IMR-90 (cell line): ENCODE results near the gene DNAH17. TPM values are rescaled to one million over a fixed set of nuclear protein-coding genes. Genes with fewer than 3 reads are reported as not detected.

Experiments
- ATAC-seq: fragments of 200-7000 bp; cut with Tn5 transposase; 2 replicates; pipeline ENCODE4 v1.9.1; 2020; ENCODE audit warnings: low read depth, mild to moderate bottlenecking, moderate library complexity
- BruUV-seq: library from RNA; stranded (reverse); fragments of 400-500 nt; replicated peaks from 2 replicates; lab custom pipeline; 2021; lab: Mats Ljungman, UMichigan
- CTCF ChIA-PET: fragments of 300-600 bp; formaldehyde crosslinking; extraction: SDS; loops from one replicate; lab custom pipeline; 2021; ENCODE audit warnings: antibody characterized with exemption; lab: Yijun Ruan, JAX
- POLR2A ChIA-PET: fragments of 300-600 bp; sonication (Branson Sonifier 250); formaldehyde crosslinking; loops from one replicate; lab custom pipeline; 2022; ENCODE audit warnings: antibody characterized with exemption; ENCODE audit not compliant: unreplicated experiment; lab: Charles Lee
- DNase-seq: peaks from one replicate; pipeline ENCODE4 v3.0.0; 2013
- H2AFZ ChIP-seq: replicated peaks from 2 replicates; pipeline ENCODE3; 2013; ENCODE audit warnings: low read length, mild to moderate bottlenecking; ENCODE audit not compliant: poor library complexity
- H2AK5ac ChIP-seq: 2 replicates; pipeline ENCODE4 v1.6.1; 2013; ENCODE audit warnings: low read depth, low read length, inconsistent platforms
- H2AK9ac ChIP-seq: replicated peaks from 2 replicates; pipeline ENCODE3; 2013; ENCODE audit warnings: mild to moderate bottlenecking, low read depth, low read length, moderate library complexity; ENCODE audit not compliant: poor library complexity
- H2BK120ac ChIP-seq: 2 replicates; pipeline ENCODE4 v1.6.1; 2013; ENCODE audit warnings: low read depth, low read length, inconsistent platforms
- H2BK15ac ChIP-seq: 3 replicates; pipeline ENCODE4 v1.6.1; 2013; ENCODE audit warnings: low read depth, low read length, inconsistent platforms
- H2BK20ac ChIP-seq: 2 replicates; pipeline ENCODE4 v1.6.1; 2013; ENCODE audit warnings: low read depth, mild to moderate bottlenecking, inconsistent platforms, low read length, moderate library complexity
- H2BK5ac ChIP-seq: 2 replicates; pipeline ENCODE4 v1.6.1; 2013; ENCODE audit warnings: mild to moderate bottlenecking, low read depth, low read length, inconsistent platforms; ENCODE audit not compliant: poor library complexity, severe bottlenecking
- H3K14ac ChIP-seq: replicated peaks from 2 replicates; pipeline ENCODE4 v1.6.1; 2013; ENCODE audit warnings: low read depth, low read length, inconsistent platforms
- H3K18ac ChIP-seq: 2 replicates; pipeline ENCODE4 v1.6.1; 2013; ENCODE audit warnings: low read depth, low read length, control low read depth
- H3K23ac ChIP-seq: 2 replicates; pipeline ENCODE4 v1.6.1; 2013; ENCODE audit warnings: low read depth, low read length, inconsistent platforms
- H3K27ac ChIP-seq: 2 replicates; pipeline ENCODE4 v1.5.1; 2013; ENCODE audit warnings: mild to moderate bottlenecking, control low read depth, low read length; ENCODE audit not compliant: insufficient read depth
- H3K27me3 ChIP-seq: 2 replicates; pipeline ENCODE4 v1.6.1; 2013; ENCODE audit warnings: low read length; ENCODE audit not compliant: control insufficient read depth, insufficient read depth
- H3K36me3 ChIP-seq: 2 replicates; pipeline ENCODE4 v1.6.1; 2013; ENCODE audit warnings: low read length, mixed read lengths; ENCODE audit not compliant: control insufficient read depth, insufficient read depth
- H3K4ac ChIP-seq: 2 replicates; pipeline ENCODE4 v1.6.1; 2013; ENCODE audit warnings: low read depth, low read length, inconsistent platforms
- H3K4me1 ChIP-seq: 2 replicates; pipeline ENCODE4 v1.6.1; 2013; ENCODE audit warnings: low read length, mixed read lengths; ENCODE audit not compliant: control insufficient read depth, insufficient read depth
- H3K4me2 ChIP-seq: 2 replicates; pipeline ENCODE4 v1.6.1; 2013; ENCODE audit warnings: low read depth, mild to moderate bottlenecking, control low read depth, low read length, moderate library complexity
- H3K4me3 ChIP-seq: 2 replicates; pipeline ENCODE4 v1.5.1; 2013; ENCODE audit warnings: low read depth, mild to moderate bottlenecking, control low read depth, low read length, moderate library complexity; ENCODE audit not compliant: insufficient read depth
- H3K56ac ChIP-seq: 2 replicates; pipeline ENCODE4 v1.6.1; 2013; ENCODE audit warnings: low read length, inconsistent platforms; ENCODE audit not compliant: insufficient read depth; ENCODE audit errors: extremely low read depth
- H3K79me1 ChIP-seq, 2 experiments: 2 replicates each; pipeline ENCODE4 v1.6.1; 2013; ENCODE audit warnings: low read length in 2 of 2, inconsistent platforms in 1 of 2, low read depth in 1 of 2
- H3K9ac ChIP-seq: 2 replicates; pipeline ENCODE4 v1.6.1; 2013; ENCODE audit warnings: low read depth, low read length, control low read depth
- H3K9me1 ChIP-seq: 2 replicates; pipeline ENCODE4 v1.6.1; 2013; ENCODE audit warnings: low read length, inconsistent platforms; ENCODE audit not compliant: insufficient read depth
- H3K9me3 ChIP-seq: 2 replicates; pipeline ENCODE4 v1.6.1; 2013; ENCODE audit warnings: low read length; ENCODE audit not compliant: control insufficient read depth, insufficient read depth
- H4K20me1 ChIP-seq: 2 replicates; pipeline ENCODE4 v1.6.1; 2013; ENCODE audit warnings: low read length, inconsistent platforms; ENCODE audit not compliant: insufficient read depth
- H4K5ac ChIP-seq: 2 replicates; pipeline ENCODE4 v1.6.1; 2013; ENCODE audit warnings: mild to moderate bottlenecking, low read depth, low read length, control low read depth
- H4K8ac ChIP-seq, 2 experiments: 2 replicates each; pipeline ENCODE4 v1.6.1; 2013; ENCODE audit warnings: low read depth in 2 of 2, low read length in 2 of 2, control low read depth in 1 of 2, inconsistent platforms in 1 of 2
- H4K91ac ChIP-seq: 2 replicates; pipeline ENCODE4 v1.6.1; 2013; ENCODE audit warnings: low read depth, low read length, inconsistent platforms; ENCODE audit not compliant: insufficient read depth
- BHLHE40 ChIP-seq: fragments of 150-350 bp; IDR thresholded peaks from 2 replicates; pipeline ENCODE4 v1.6.1; 2016; ENCODE audit warnings: mild to moderate bottlenecking, low read depth, low read length
- CEBPB ChIP-seq: IDR thresholded peaks from 2 replicates; pipeline ENCODE4 v1.6.1; 2012; ENCODE audit warnings: low read depth, low read length, improper control_type of control experiment
- FOS ChIP-seq: fragments of 150-350 bp; IDR thresholded peaks from 2 replicates; pipeline ENCODE4 v1.6.1; 2016; ENCODE audit warnings: low read depth, low read length
- MAFK ChIP-seq: IDR thresholded peaks from 2 replicates; pipeline ENCODE4 v1.6.1; 2012; ENCODE audit warnings: low read depth, low read length, improper control_type of control experiment
- MAZ ChIP-seq: IDR thresholded peaks from 2 replicates; pipeline ENCODE4 v1.6.1; 2012; ENCODE audit warnings: low read depth, mild to moderate bottlenecking, low read length, improper control_type of control experiment, moderate library complexity, borderline replicate concordance
- MXI1 ChIP-seq: IDR thresholded peaks from 2 replicates; pipeline ENCODE4 v1.6.1; 2012; ENCODE audit warnings: low read depth, mild to moderate bottlenecking, low read length, moderate library complexity, borderline replicate concordance
- NFE2L2 ChIP-seq: fragments of 150-350 bp; IDR thresholded peaks from 2 replicates; pipeline ENCODE4 v1.6.1; 2016; ENCODE audit warnings: low read depth, mild to moderate bottlenecking, low read length
- POLR2A ChIP-seq: IDR thresholded peaks from 2 replicates; pipeline ENCODE4 v1.6.1; 2012; ENCODE audit warnings: mild to moderate bottlenecking, low read depth, low read length
- RAD21 ChIP-seq: IDR thresholded peaks from 2 replicates; pipeline ENCODE4 v1.6.1; 2012; ENCODE audit warnings: low read length, improper control_type of control experiment
- RCOR1 ChIP-seq: IDR thresholded peaks from 2 replicates; pipeline ENCODE4 v1.6.1; 2012; ENCODE audit warnings: mild to moderate bottlenecking, low read length, improper control_type of control experiment; ENCODE audit not compliant: insufficient replicate concordance
- SMC3 ChIP-seq: fragments of 150-350 bp; IDR thresholded peaks from 2 replicates; pipeline ENCODE4 v1.6.1; 2016; ENCODE audit warnings: low read depth, mild to moderate bottlenecking, antibody characterized with exemption, low read length, moderate library complexity
- WGBS, 2 experiments: methylation state at CpG; one replicate each; pipeline versions ENCODE4 v1.1.5 to v1.1.7; 2013; ENCODE audit warnings: missing lambda C conversion rate in 2 of 2; ENCODE audit not compliant: insufficient read length in 1 of 2; ENCODE audit errors: extremely low coverage in 2 of 2; 5-methylcytosine and 5-hydroxymethylcytosine counted together
- dilution Hi-C: fragments of 300-500 bp; cut with HindIII; formaldehyde crosslinking; loops from one replicate; pipeline ENCODE4 v1.14.3; 2018; ENCODE audit warnings: low sequenced_read_pairs; ENCODE audit not compliant: unreplicated experiment
- in situ Hi-C: fragments of 300-500 bp; cut with MboI; formaldehyde crosslinking; loops from 3 replicates; pipeline ENCODE4 v1.14.3; 2019; ENCODE audit warnings: low sequenced_read_pairs, inconsistent platforms, mixed read lengths
- intact Hi-C: fragments of 100-400 bp; cut with micrococcal nuclease; formaldehyde crosslinking; loops from 2 replicates; pipeline ENCODE4 v1.10.0; 2022
- polyA plus RNA-seq, 3 experiments: library from polyadenylated mRNA; depleted of rRNA; stranded (reverse); fragments of >200 nt; gene quantifications; 2 replicates each; pipeline ENCODE4 v1.2.3, GENCODE V29; 2012; ENCODE audit warnings: low replicate concordance in 1 of 3
- total RNA-seq: library from RNA; depleted of rRNA; stranded (reverse); fragments of >200 nt; gene quantifications from 2 replicates; pipeline ENCODE4 v1.2.3, GENCODE V29; 2012
- TF ChIP-seq, protein P1 (sequence below): fragments of 150-350 bp; IDR thresholded peaks from 2 replicates; pipeline ENCODE4 v1.6.1; 2017; ENCODE audit warnings: mild to moderate bottlenecking, antibody characterized with exemption, low read length, low read depth

The DNAH17 gene
- total and polyA plus RNA-seq, 2 of the 4 experiments (the other 2 are of a cell fraction): not detected

DNA sequence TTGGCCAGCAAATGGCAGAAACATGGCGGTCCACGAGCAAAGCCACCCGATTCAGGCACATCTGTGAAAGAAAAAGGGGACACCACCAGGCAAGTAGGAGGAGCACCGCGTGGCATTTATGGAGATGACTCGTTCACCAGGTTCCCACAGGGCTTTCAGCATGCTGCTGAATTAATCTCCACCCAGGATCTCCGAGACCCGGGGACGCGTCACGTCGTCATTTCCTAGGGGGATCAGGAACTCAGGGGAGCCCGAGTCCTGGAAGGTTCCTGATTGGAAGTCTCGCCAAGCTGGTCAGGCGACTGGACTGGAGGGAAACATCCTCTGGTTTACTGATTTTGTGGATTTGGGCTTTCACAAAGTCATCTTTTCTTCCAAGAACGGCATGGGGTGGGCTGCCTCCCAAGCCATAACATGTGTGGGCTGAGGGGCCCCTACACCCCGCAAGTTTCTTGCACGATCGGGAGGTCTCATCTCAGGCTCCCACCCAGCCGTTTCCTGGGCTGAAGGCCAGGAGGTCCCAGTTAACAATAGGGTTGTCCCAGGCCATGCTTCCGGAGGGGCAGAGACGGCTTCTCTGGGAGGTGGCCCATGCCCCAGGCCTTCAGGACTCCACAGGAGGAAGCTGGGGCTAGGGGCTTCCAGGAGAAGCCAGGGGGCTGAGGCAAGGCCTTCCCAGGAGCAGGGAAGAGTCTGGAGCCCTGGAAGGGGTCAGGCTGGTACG, 645 bp downstream of the DNAH17 start:
- no peaks in the 10 kb centered on the region for H3K4me1 ChIP-seq
- no peaks in the 10 kb centered on the region for H3K9me1 ChIP-seq
- no peak overlapping the region for H3K56ac ChIP-seq
- no peak overlapping the region for H3K4me3 ChIP-seq
- H3K23ac ChIP-seq: no peak overlapping the region
- no peak overlapping the region for H3K9ac ChIP-seq
- H3K79me1 ChIP-seq: no peaks in the 10 kb centered on the region
- H3K14ac ChIP-seq: no peak overlapping the region
- no peak overlapping the region for H4K91ac ChIP-seq
- no peaks in the 10 kb centered on the region for H3K36me3 ChIP-seq
- no peak overlapping the region for H2AK5ac ChIP-seq
- no peak overlapping the region for H2BK5ac ChIP-seq
- no peak for DNase-seq
- no peak for ATAC-seq
- no peak overlapping the region for H3K4ac ChIP-seq
- no peak overlapping the region for H2BK120ac ChIP-seq
- H2BK20ac ChIP-seq: no peak overlapping the region
- H2BK15ac ChIP-seq: no peak overlapping the region
- no peak overlapping the region for H3K27ac ChIP-seq
- H3K18ac ChIP-seq: no peak overlapping the region
- H2AFZ ChIP-seq: no peak overlapping the region
- no peak overlapping the region for H4K5ac ChIP-seq
- dilution Hi-C loops: no loop called here
- no peak overlapping the region for H3K4me2 ChIP-seq
- H4K8ac ChIP-seq: no peak overlapping the region
- peaks cover 38% of the 10 kb centered on the region for H3K27me3 ChIP-seq
- TF ChIP-seq POLR2A: no peak
- TF ChIP-seq FOS: no peak
- TF ChIP-seq, protein P1, sequence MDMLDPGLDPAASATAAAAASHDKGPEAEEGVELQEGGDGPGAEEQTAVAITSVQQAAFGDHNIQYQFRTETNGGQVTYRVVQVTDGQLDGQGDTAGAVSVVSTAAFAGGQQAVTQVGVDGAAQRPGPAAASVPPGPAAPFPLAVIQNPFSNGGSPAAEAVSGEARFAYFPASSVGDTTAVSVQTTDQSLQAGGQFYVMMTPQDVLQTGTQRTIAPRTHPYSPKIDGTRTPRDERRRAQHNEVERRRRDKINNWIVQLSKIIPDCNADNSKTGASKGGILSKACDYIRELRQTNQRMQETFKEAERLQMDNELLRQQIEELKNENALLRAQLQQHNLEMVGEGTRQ: no peak
- TF ChIP-seq CEBPB: no peak
- TF ChIP-seq RCOR1: no peak
- no peak for TF ChIP-seq SMC3
- TF ChIP-seq MAZ: no peak
- TF ChIP-seq NFE2L2: no peak
- no peak for TF ChIP-seq MXI1
- TF ChIP-seq RAD21: no peak
- TF ChIP-seq MAFK: no peak
- TF ChIP-seq BHLHE40: no peak
- CTCF ChIA-PET: no interaction called here
- in situ Hi-C loops: no loop called here
- POLR2A ChIA-PET: no interaction called here
- H3K9me3 ChIP-seq: no peaks in the 10 kb centered on the region
- WGBS, 2 experiments: 69% methylated on average over 8 of the region's 23 CpGs; no CpG with 5 or more reads in 1 of the 2 experiments
- intact Hi-C loops: no loop called here
- no TSS peak for BruUV-seq
- no peak overlapping the region for H2AK9ac ChIP-seq
- no peaks in the 10 kb centered on the region for H4K20me1 ChIP-seq
